DND-41 (cell line): Measurements from ENCODE around the gene NF1.

Experiments used
- EZH2 ChIP-seq: IDR thresholded peaks from 3 replicates; pipeline ENCODE4 v1.6.1; 2012; ENCODE audit warnings: borderline replicate concordance, low read depth, mild to moderate bottlenecking, moderate library complexity, low read length, inconsistent platforms; ENCODE audit not compliant: severe bottlenecking
- TF ChIP-seq, protein P1 (sequence below): IDR thresholded peaks from 2 replicates; pipeline ENCODE4 v1.5.1; 2012; ENCODE audit warnings: borderline replicate concordance, low read length, moderate library complexity, mild to moderate bottlenecking; ENCODE audit not compliant: poor library complexity, severe bottlenecking; ENCODE audit errors: extremely low read depth

DNA sequence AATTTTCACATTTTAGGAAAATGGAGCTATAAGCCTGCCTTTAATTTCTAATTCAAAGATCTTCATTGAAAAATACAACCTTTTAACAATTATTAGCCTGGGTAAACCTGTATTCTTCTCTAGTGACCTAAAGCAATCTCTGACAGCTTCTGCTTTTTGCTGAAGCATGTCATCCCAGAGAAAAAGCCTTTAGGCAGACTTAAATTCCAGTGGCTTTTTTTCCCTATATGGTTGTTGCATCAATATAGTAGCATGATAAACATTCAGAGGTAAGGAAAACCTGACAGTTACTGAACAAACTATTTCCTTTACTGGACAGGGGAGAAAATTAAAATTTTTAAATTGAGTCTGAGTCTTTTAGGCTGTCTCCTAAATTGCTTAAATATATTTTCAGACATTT is 234.4 kb downstream of the NF1 start:
- TF ChIP-seq, protein P1, sequence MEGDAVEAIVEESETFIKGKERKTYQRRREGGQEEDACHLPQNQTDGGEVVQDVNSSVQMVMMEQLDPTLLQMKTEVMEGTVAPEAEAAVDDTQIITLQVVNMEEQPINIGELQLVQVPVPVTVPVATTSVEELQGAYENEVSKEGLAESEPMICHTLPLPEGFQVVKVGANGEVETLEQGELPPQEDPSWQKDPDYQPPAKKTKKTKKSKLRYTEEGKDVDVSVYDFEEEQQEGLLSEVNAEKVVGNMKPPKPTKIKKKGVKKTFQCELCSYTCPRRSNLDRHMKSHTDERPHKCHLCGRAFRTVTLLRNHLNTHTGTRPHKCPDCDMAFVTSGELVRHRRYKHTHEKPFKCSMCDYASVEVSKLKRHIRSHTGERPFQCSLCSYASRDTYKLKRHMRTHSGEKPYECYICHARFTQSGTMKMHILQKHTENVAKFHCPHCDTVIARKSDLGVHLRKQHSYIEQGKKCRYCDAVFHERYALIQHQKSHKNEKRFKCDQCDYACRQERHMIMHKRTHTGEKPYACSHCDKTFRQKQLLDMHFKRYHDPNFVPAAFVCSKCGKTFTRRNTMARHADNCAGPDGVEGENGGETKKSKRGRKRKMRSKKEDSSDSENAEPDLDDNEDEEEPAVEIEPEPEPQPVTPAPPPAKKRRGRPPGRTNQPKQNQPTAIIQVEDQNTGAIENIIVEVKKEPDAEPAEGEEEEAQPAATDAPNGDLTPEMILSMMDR = no peak
- no peak for TF ChIP-seq EZH2
